NCI-H1436 treated with DMSO at 0.1 percent for 48 hours (cell line): Measurements from ENCODE around the gene NFATC2.
"Not testable (repeated sequence)": the region's sequence is repeated elsewhere in the genome, so short reads cannot be mapped to it uniquely, and the experiment has no call there.

Source experiments
- DNase-seq: peaks from one replicate; lab custom pipeline; 2025; lab: John Stamatoyannopoulos, UW

The NFATC2 gene

GRCh38 chr20:51567622-51568021, 25.1 kb upstream of the NFATC2 start:
- no peak for DNase-seq

GRCh38 chr20:51566594-51566993, 24.1 kb upstream of the NFATC2 start:
- no peak for DNase-seq

- no peak for DNase-seq
Observed at GRCh38 chr20:51565298-51566144, 23.0 kb upstream of the NFATC2 start.

GRCh38 chr20:51563486-51564332, 21.2 kb upstream of the NFATC2 start:
- DNase-seq, result no peak

GRCh38 chr20:51563174-51563485, 20.6 kb upstream of the NFATC2 start:
- no peak for DNase-seq

- DNase-seq, result no peak
Observed at GRCh38 chr20:51562332-51563173, 20.0 kb upstream of the NFATC2 start.

- no peak for DNase-seq
Observed at GRCh38 chr20:51562027-51562331, 19.5 kb upstream of the NFATC2 start.

- DNase-seq, result no peak
Observed at GRCh38 chr20:51560550-51561307, 18.2 kb upstream of the NFATC2 start.

GRCh38 chr20:51560042-51560441, 17.5 kb upstream of the NFATC2 start:
- no peak for DNase-seq

- DNase-seq, result no peak
Observed at GRCh38 chr20:51554538-51555165, 12.1 kb upstream of the NFATC2 start.

- DNase-seq, result no peak
Observed at GRCh38 chr20:51553897-51554486, 11.5 kb upstream of the NFATC2 start.

GRCh38 chr20:51551186-51551585, 8.7 kb upstream of the NFATC2 start:
- no peak for DNase-seq

- no peak for DNase-seq
Observed at GRCh38 chr20:51549474-51549873, 7.0 kb upstream of the NFATC2 start.

GRCh38 chr20:51547951-51548350, 5.4 kb upstream of the NFATC2 start:
- no peak for DNase-seq

- DNase-seq, result no peak
Observed at GRCh38 chr20:51545515-51545914, 3.0 kb upstream of the NFATC2 start.

GRCh38 chr20:51543422-51543788, 886 bp upstream of the NFATC2 start:
- DNase-seq, result no peak

GRCh38 chr20:51542033-51542570, 417 bp downstream of the NFATC2 start:
- no peak for DNase-seq

- DNase-seq, result no peak
Observed at GRCh38 chr20:51541189-51542032, 1.1 kb downstream of the NFATC2 start.

- no peak for DNase-seq
Observed at GRCh38 chr20:51540580-51540979, 1.9 kb downstream of the NFATC2 start.

GRCh38 chr20:51540074-51540473, 2.4 kb downstream of the NFATC2 start:
- not testable (repeated sequence) for DNase-seq
